HepG2 (cell line): ENCODE measurements around the gene TPM3. TPM values are rescaled to one million over a fixed set of nuclear protein-coding genes. Genes with fewer than 3 reads are reported as not detected.
A peak's percentile ranks its signal among the peaks of the same experiment; 100 is the strongest.

Experiments used
- ATAC-seq: fragments of 200-7000 bp; cut with Tn5 transposase; 3 replicates; pipeline ENCODE4 v1.9.1; 2020; ENCODE audit warnings: mild to moderate bottlenecking, moderate library complexity
- BruUV-seq: library from RNA; stranded (reverse); fragments of 400-500 nt; replicated peaks from 2 replicates; lab custom pipeline; 2021; lab: Mats Ljungman, UMichigan
- CTCF ChIA-PET: fragments of 300-600 bp; formaldehyde crosslinking; extraction: SDS; loops from one replicate; lab custom pipeline; 2021; ENCODE audit warnings: low total read pairs, inconsistent platforms, low intra/inter-chr PET ratio; lab: Yijun Ruan, JAX
- POLR2A ChIA-PET: fragments of 350-600 bp; sonication (Branson Sonifier 250); formaldehyde crosslinking; loops from one replicate; lab custom pipeline; 2020; ENCODE audit warnings: antibody characterized with exemption, inconsistent platforms; lab: Yijun Ruan, JAX
- DNase-seq: peaks from one replicate; pipeline ENCODE4 v3.0.0-alpha.2; 2015; ENCODE audit warnings: low spot score
- FAIRE-seq: peaks from 3 replicates; lab custom pipeline; 2011; peaks lifted over from hg19 to GRCh38; lab: Jason Lieb, UNC
- H2AFZ ChIP-seq: one replicate; pipeline ENCODE4 v1.6.1; 2011; ENCODE audit warnings: low read length, inconsistent platforms
- H3K27ac ChIP-seq: fragments of 300-600 bp; 3 replicates; pipeline ENCODE4 v1.8.0; 2011; ENCODE audit warnings: mixed run types, mild to moderate bottlenecking, mixed read lengths, low read length, inconsistent platforms; ENCODE audit not compliant: insufficient read depth; ENCODE audit errors: extremely low read length
- H3K27me3 ChIP-seq, 2 experiments: fragments of 200-600 bp in 1 of 2; 2 replicates in 1 of 2; 3 replicates in 1 of 2; pipeline versions ENCODE4 v1.6.0 to v1.8.0; 2011; ENCODE audit warnings: low read length in 2 of 2, mild to moderate bottlenecking in 2 of 2, moderate library complexity in 2 of 2, inconsistent platforms in 1 of 2; ENCODE audit not compliant: insufficient read depth in 2 of 2, control insufficient read depth in 1 of 2
- H3K36me3 ChIP-seq, 2 experiments: fragments of 200-600 bp in 1 of 2; replicated peaks in 1 of 2; 2 replicates in 1 of 2; 3 replicates in 1 of 2; pipeline versions ENCODE4 v1.5.1 to v1.8.0; 2011; ENCODE audit warnings: low read length in 2 of 2, inconsistent platforms in 1 of 2; ENCODE audit not compliant: insufficient read depth in 2 of 2, control insufficient read depth in 1 of 2
- H3K4me1 ChIP-seq: 2 replicates; pipeline ENCODE4 v1.5.1; 2012; ENCODE audit warnings: low read length, inconsistent platforms; ENCODE audit not compliant: insufficient read depth
- H3K4me2 ChIP-seq: 2 replicates; pipeline ENCODE4 v1.6.0; 2011; ENCODE audit warnings: low read depth, low read length, inconsistent platforms
- H3K4me3 ChIP-seq, 3 experiments: fragments of 200-600 bp in 1 of 3; sonication (generic), shearing (Covaris generic) in 1 of 3; replicated peaks in 1 of 3; 2 replicates each; pipeline ENCODE4 v1.5.1; 2011 to 2016; ENCODE audit warnings: low read length in 3 of 3, inconsistent platforms in 2 of 3, low read depth in 2 of 3, mild to moderate bottlenecking in 2 of 3, control low read depth in 1 of 3, mixed read lengths in 1 of 3; ENCODE audit not compliant: insufficient read depth in 1 of 3
- H3K79me2 ChIP-seq: one replicate; pipeline ENCODE4 v1.6.1; 2011; ENCODE audit warnings: low read length, inconsistent platforms; ENCODE audit not compliant: insufficient read depth
- H3K9ac ChIP-seq: 2 replicates; pipeline ENCODE4 v1.6.0; 2011; ENCODE audit warnings: mild to moderate bottlenecking, low read depth, low read length, inconsistent platforms; ENCODE audit not compliant: insufficient read depth
- H3K9me3 ChIP-seq: 2 replicates; pipeline ENCODE4 v1.5.1; 2012; ENCODE audit warnings: mild to moderate bottlenecking, low read length
- H4K20me1 ChIP-seq: 2 replicates; pipeline ENCODE4 v1.6.0; 2011; ENCODE audit warnings: inconsistent platforms, mild to moderate bottlenecking, low read length, moderate library complexity; ENCODE audit not compliant: insufficient read depth
- AGO2 ChIP-seq: fragments of 200-400 bp; formaldehyde crosslinking; optimal IDR thresholded peaks from 2 replicates; pipeline ENCODE3; 2017; ENCODE audit warnings: mild to moderate bottlenecking, low read depth, low read length, moderate library complexity
- BCL6 ChIP-seq: IDR thresholded peaks from 2 replicates; pipeline ENCODE4 v1.6.1; 2016; ENCODE audit warnings: missing genetic modification reagents, missing compliant biosample characterization
- FOXJ3 ChIP-seq: sonication (generic); formaldehyde crosslinking; IDR thresholded peaks from 2 replicates; pipeline ENCODE4 v1.4.0; 2020; ENCODE audit warnings: missing genetic modification reagents, mild to moderate bottlenecking, borderline replicate concordance
- HOXA7 ChIP-seq: sonication (generic); formaldehyde crosslinking; IDR thresholded peaks from 2 replicates; pipeline ENCODE4 v1.8.1; 2022; ENCODE audit warnings: mild to moderate bottlenecking, missing genetic modification reagents, moderate library complexity
- ZBTB7A ChIP-seq: sonication (generic); formaldehyde crosslinking; IDR thresholded peaks from 2 replicates; pipeline ENCODE4 v1.8.0; 2022; ENCODE audit warnings: mild to moderate bottlenecking, missing genetic modification reagents
- ZNF230 ChIP-seq: sonication (generic); formaldehyde crosslinking; IDR thresholded peaks from 2 replicates; pipeline ENCODE4 v1.4.0; 2020; ENCODE audit warnings: mild to moderate bottlenecking, missing genetic modification reagents
- ZNF629 ChIP-seq: sonication (generic); formaldehyde crosslinking; conservative IDR thresholded peaks from 2 replicates; pipeline ENCODE4 v1.5.0; 2020; ENCODE audit warnings: missing genetic modification reagents
- WGBS: methylation state at CpG from one replicate; pipeline ENCODE4 v1.1.6; 2017; ENCODE audit warnings: low lambda C conversion rate; 5-methylcytosine and 5-hydroxymethylcytosine counted together
- in situ Hi-C: cut with HindIII; loops from 2 replicates; pipeline ENCODE4 v1.10.0; 2017; ENCODE audit warnings: low pct_unique_long_range_greater_than_20kb; ENCODE audit not compliant: extremely low pct_ligation_motif_present
- intact Hi-C: fragments of 100-400 bp; cut with micrococcal nuclease; formaldehyde crosslinking; loops from one replicate; pipeline ENCODE4 v1.10.0; 2022; ENCODE audit not compliant: unreplicated experiment
- polyA plus RNA-seq, 8 experiments: library from polyadenylated mRNA; depleted of rRNA in 3 of 8; stranded (reverse) in 7 of 8; unstranded in 1 of 8; fragments of >200 nt; fragmentation: Illumina TruSeq in 4 of 8; extraction: Trizol in 4 of 8; gene quantifications; 2 replicates each; pipeline versions ENCODE4 v1.2.1 to v1.2.3, GENCODE V29; 2011 to 2016; ENCODE audit warnings: low read depth in 4 of 8, missing spikeins in 1 of 8, mixed read lengths in 1 of 8; ENCODE audit not compliant: insufficient read depth in 1 of 8
- total RNA-seq, 5 experiments: library from RNA; depleted of rRNA; stranded (reverse); fragments of >200 nt; fragmentation: Illumina TruSeq; extraction: Trizol; gene quantifications; 2 replicates each; pipeline ENCODE4 v1.2.3, GENCODE V29; 2016; ENCODE audit warnings: low read depth in 1 of 5
- TF ChIP-seq, protein P1 (sequence below): sonication (generic); formaldehyde crosslinking; IDR thresholded peaks from 2 replicates; pipeline ENCODE4 v1.9.0; 2021; ENCODE audit warnings: missing genetic modification reagents, mild to moderate bottlenecking, borderline replicate concordance
- TF ChIP-seq, protein P2 (sequence below): sonication (generic); formaldehyde crosslinking; IDR thresholded peaks from 2 replicates; pipeline ENCODE4 v1.4.0; 2020; ENCODE audit warnings: missing genetic modification reagents

The TPM3 gene
- total and polyA plus RNA-seq, 2 of the 13 experiments (the other 11 are each of a cell fraction or from before 2014, with no cell fraction given) = 160 to 307 TPM

DNA sequence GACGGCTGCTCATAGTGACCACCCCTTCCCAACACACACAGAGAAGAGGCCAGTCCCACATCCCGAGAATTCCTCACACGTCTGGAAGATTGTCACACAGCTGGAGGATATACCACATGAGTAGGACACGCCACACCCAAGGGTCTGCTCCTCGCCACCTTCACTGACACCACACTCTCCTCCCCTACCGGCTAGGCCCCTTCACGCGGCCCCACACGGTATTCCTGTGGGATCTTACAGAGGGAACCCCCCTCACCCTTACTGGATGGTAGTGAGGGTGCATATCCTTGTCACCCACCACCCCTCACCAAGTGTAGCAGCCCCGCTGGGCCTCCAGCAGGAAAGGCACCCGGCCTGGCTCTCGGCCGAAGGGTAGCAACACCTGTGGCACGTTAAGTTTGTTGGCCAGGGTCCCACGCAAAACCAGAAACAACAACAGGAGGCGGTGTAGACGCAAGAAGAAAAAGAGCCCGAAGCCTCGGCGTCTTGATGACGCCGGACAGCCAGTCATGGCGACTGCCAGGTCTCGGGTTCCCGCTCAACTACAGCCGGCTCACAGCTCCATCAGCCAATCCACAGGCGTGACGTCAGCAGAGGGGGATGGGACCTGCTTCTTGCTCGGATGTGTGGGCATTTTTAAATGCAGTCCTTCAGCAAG lies 37.2 kb downstream of the TPM3 start, which contains the start of gene NUP210L:
NUP210L (minus strand) TSS at position 540 of the 658 bp plus-strand sequence.
- in situ Hi-C loops (no loop called here), intact Hi-C loops (no loop called here)
- ChIA-PET CTCF (no interaction called here), POLR2A (no interaction called here)
- peaks cover 7 to 26% of the 10 kb centered on the region in 2 experiments for H3K36me3 ChIP-seq
- H3K4me2 ChIP-seq = no peak within 1 kb of the TSS
- no peak within 1 kb of the TSS for H2AFZ ChIP-seq
- no peaks in the 10 kb centered on the region for H3K79me2 ChIP-seq
- H3K9ac ChIP-seq = no peak within 1 kb of the TSS
- H3K9me3 ChIP-seq = no peaks in the 10 kb centered on the region
- no peak for DNase-seq
- H3K27ac ChIP-seq = no peak within 1 kb of the TSS
- BruUV-seq = no TSS peak
- TF ChIP-seq AGO2 = peak; percentile 87
- TF ChIP-seq, protein P1, sequence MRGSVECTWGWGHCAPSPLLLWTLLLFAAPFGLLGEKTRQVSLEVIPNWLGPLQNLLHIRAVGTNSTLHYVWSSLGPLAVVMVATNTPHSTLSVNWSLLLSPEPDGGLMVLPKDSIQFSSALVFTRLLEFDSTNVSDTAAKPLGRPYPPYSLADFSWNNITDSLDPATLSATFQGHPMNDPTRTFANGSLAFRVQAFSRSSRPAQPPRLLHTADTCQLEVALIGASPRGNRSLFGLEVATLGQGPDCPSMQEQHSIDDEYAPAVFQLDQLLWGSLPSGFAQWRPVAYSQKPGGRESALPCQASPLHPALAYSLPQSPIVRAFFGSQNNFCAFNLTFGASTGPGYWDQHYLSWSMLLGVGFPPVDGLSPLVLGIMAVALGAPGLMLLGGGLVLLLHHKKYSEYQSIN (CRISPR knock-in tag) = no peak
- no peak for TF ChIP-seq BCL6 (CRISPR knock-in tag)
- TF ChIP-seq, all 625 proteins: peak for 1
- Histone ChIP-seq H3K4me1 (no peaks in the 10 kb centered on the region), H3K27me3 (no peaks in the 10 kb centered on the region), H3K4me3 (no peak within 1 kb of the TSS), H4K20me1 (no peaks in the 10 kb centered on the region; the same call in 1 of the 2 replicates)
- WGBS = 95% methylated on average over 27 of the region's 29 CpGs
- ATAC-seq = no peak; the same call in 1 of the 3 replicates
- no peak for FAIRE-seq

DNA sequence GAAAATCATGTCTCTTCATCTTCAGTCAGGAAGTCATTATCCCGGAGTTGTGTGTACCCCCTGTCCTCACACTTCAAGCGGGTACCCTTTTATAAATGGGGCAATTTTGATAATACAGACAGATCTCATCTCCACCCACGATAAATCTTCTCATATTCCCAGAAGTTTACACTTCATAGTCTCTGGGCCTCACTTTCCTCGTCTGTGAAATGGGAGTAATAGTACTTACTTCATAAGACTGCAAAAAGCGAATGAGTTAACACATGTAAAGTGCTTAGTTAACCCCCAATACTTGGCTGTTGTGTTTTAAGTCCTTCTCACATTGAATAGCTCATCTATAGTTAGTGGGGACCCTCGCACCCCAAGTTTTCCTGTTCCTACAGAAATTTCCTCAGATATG lies 37.8 kb downstream of the TPM3 start:
- Histone ChIP-seq H3K4me3 (no peak overlapping the region), H3K9ac (no peak overlapping the region), H3K4me2 (no peak overlapping the region), H4K20me1 (no peaks in the 10 kb centered on the region), H3K27ac (no peak overlapping the region), H3K27me3 (no peaks in the 10 kb centered on the region), H3K79me2 (no peaks in the 10 kb centered on the region), H3K36me3 (peaks cover 2 to 20% of the 10 kb centered on the region in 2 experiments; a peak in 4 of 5 replicates), H3K4me1 (no peaks in the 10 kb centered on the region), H2AFZ (no peak overlapping the region), H3K9me3 (no peaks in the 10 kb centered on the region)
- FAIRE-seq = no peak
- TF ChIP-seq ZNF629 (peak; percentile 71), FOXJ3 (no peak), HOXA7 (CRISPR knock-in tag) (no peak), ZNF230 (CRISPR knock-in tag) (no peak), ZBTB7A (CRISPR knock-in tag) (no peak)
- TF ChIP-seq, protein P2, sequence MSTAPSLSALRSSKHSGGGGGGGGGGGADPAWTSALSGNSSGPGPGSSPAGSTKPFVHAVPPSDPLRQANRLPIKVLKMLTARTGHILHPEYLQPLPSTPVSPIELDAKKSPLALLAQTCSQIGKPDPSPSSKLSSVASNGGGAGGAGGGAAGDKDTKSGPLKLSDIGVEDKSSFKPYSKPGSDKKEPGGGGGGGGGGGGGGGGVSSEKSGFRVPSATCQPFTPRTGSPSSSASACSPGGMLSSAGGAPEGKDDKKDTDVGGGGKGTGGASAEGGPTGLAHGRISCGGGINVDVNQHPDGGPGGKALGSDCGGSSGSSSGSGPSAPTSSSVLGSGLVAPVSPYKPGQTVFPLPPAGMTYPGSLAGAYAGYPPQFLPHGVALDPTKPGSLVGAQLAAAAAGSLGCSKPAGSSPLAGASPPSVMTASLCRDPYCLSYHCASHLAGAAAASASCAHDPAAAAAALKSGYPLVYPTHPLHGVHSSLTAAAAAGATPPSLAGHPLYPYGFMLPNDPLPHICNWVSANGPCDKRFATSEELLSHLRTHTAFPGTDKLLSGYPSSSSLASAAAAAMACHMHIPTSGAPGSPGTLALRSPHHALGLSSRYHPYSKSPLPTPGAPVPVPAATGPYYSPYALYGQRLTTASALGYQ (CRISPR knock-in tag) = no peak
- no TSS peak for BruUV-seq
- WGBS = 95% methylated on average over 6 of the region's 6 CpGs
- DNase-seq = no peak
- ATAC-seq = no peak
- intact Hi-C loops = no loop called here
- in situ Hi-C loops = no loop called here
- POLR2A ChIA-PET = no interaction called here
- CTCF ChIA-PET = no interaction called here
